ENCODE results near the gene ARFGEF3.
"Not testable (repeated sequence)": the region's sequence is repeated elsewhere in the genome, so short reads cannot be mapped to it uniquely, and the experiment has no call there.

Gene ARFGEF3

GRCh38 chr6:138211601-138212000 is 49.9 kb downstream of the ARFGEF3 start:
- H3K4me3 ChIP-seq (ENCODE audit: low read depth, low read length): no peak overlapping the region
- no peaks in the 10 kb centered on the region for H3K36me3 ChIP-seq (ENCODE audit: insufficient read depth, low read length)
- no peak overlapping the region for H3K27ac ChIP-seq (ENCODE audit: low read depth, low read length)
- H2AFZ ChIP-seq (ENCODE audit: low read length, unreplicated experiment): no peak overlapping the region
- H3K27me3 ChIP-seq (ENCODE audit: insufficient read depth, low read length): peaks cover 58% of the 10 kb centered on the region
- no peaks in the 10 kb centered on the region for H3K79me2 ChIP-seq (ENCODE audit: control insufficient read depth, insufficient read depth, low read length, unreplicated experiment)
- H3K4me1 ChIP-seq (ENCODE audit: control insufficient read depth, insufficient read depth, low read length, unreplicated experiment): no peaks in the 10 kb centered on the region

- not testable (repeated sequence) for H3K36me3 ChIP-seq (ENCODE audit: insufficient read depth, low read length); H3K4me1 ChIP-seq (ENCODE audit: control insufficient read depth, insufficient read depth, low read length, unreplicated experiment); H3K27ac ChIP-seq (ENCODE audit: low read depth, low read length); H3K79me2 ChIP-seq (ENCODE audit: control insufficient read depth, insufficient read depth, low read length, unreplicated experiment); H2AFZ ChIP-seq (ENCODE audit: low read length, unreplicated experiment); H3K4me3 ChIP-seq (ENCODE audit: low read depth, low read length)
- peaks cover 56% of the 10 kb centered on the region for H3K27me3 ChIP-seq (ENCODE audit: insufficient read depth, low read length)
Measured at GRCh38 chr6:138212530-138212929, 50.8 kb downstream of the ARFGEF3 start.

DNA sequence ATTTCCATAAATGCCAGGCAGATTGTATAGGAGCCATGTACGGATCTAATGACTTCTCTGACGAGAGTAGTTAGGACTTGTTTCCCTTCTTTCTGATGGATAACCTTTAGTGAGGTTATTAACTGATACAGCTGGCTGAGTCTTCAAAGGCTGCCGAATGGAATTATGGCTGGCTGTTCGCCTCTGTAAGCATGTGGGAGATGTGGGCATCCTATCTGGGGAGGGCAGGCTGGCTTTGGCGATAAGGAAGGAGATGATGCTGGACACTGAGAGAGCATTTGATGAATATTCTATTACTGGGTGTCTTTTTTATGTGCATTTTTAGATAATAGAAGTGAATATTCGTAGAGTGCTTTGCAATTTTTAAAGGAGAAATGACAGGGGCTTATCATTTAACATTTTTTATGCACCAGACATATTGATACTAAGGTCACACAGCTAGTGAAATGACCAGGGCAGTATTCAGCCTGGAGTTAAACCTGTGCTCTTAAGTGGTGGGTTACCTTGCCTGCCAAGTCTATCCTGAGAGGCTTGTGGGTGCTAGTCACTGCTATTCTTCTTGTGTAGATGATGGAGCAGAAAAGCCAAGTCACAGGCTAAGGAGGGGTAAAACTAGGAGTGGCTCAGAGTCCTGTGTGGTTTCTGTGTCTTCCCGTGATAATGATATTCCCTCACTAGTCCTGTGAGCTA is 53.5 kb downstream of the ARFGEF3 start:
- no peak overlapping the region for H3K4me3 ChIP-seq (ENCODE audit: low read depth, low read length)
- H3K4me1 ChIP-seq (ENCODE audit: control insufficient read depth, insufficient read depth, low read length, unreplicated experiment): no peaks in the 10 kb centered on the region
- H3K79me2 ChIP-seq (ENCODE audit: control insufficient read depth, insufficient read depth, low read length, unreplicated experiment): no peaks in the 10 kb centered on the region
- peaks cover 40% of the 10 kb centered on the region for H3K27me3 ChIP-seq (ENCODE audit: insufficient read depth, low read length)
- no peak overlapping the region for H2AFZ ChIP-seq (ENCODE audit: low read length, unreplicated experiment)
- H3K27ac ChIP-seq (ENCODE audit: low read depth, low read length): no peak overlapping the region
- no peaks in the 10 kb centered on the region for H3K36me3 ChIP-seq (ENCODE audit: insufficient read depth, low read length)

DNA sequence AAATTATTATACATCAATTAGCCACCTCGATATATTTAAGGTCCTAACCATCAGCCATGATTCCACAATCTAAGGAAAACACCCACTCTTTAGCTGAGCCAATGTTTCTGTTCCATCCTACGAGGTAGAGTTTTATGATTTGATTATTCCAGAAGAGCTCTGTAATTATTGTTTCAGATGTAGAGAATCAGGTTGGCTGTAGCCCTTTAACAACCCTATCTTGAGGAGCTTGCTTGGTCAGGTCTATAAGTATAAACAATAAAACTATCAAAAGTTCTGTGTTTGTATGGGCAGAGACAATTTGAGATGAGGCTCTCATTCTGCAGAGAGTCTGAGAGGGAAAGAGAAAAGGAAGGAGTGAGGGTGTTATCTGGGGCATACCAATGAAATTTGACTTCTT is 56.7 kb downstream of the ARFGEF3 start, which contains the start of gene PBOV1:
Gene PBOV1, minus strand, starts transcription at position 43 of the 400 bp plus-strand sequence. CDS start 96 bp downstream, outside the sequence.
- H3K79me2 ChIP-seq (ENCODE audit: control insufficient read depth, insufficient read depth, low read length, unreplicated experiment): no peaks in the 10 kb centered on the region
- peaks cover 39% of the 10 kb centered on the region for H3K27me3 ChIP-seq (ENCODE audit: insufficient read depth, low read length)
- H3K4me1 ChIP-seq (ENCODE audit: control insufficient read depth, insufficient read depth, low read length, unreplicated experiment): no peaks in the 10 kb centered on the region
- no peak within 1 kb of the TSS for H2AFZ ChIP-seq (ENCODE audit: low read length, unreplicated experiment)
- H3K27ac ChIP-seq (ENCODE audit: low read depth, low read length): no peak within 1 kb of the TSS
- no peaks in the 10 kb centered on the region for H3K36me3 ChIP-seq (ENCODE audit: insufficient read depth, low read length)
- H3K4me3 ChIP-seq (ENCODE audit: low read depth, low read length): no peak within 1 kb of the TSS

DNA sequence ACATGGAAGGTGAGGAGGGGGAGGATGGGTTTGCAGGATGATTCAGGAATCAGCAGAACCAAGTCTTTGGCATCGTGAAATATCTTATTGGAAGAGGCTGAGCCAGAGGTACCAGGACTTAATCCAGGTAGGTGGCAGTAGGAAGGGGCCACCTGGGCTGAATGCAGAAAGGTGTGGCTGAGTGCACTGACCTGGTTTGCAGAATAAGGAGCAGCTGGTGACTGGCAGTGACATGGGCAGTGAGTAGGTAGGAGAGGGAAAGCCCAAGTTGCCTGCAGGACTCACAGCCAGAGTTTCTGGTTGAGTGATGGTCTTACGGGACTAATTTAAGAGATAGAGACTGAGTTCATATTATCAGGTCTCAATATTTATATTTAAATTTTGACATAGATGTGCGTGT is 57.7 kb downstream of the ARFGEF3 start:
- H3K79me2 ChIP-seq (ENCODE audit: control insufficient read depth, insufficient read depth, low read length, unreplicated experiment): no peaks in the 10 kb centered on the region
- H3K4me3 ChIP-seq (ENCODE audit: low read depth, low read length): no peak overlapping the region
- H3K4me1 ChIP-seq (ENCODE audit: control insufficient read depth, insufficient read depth, low read length, unreplicated experiment): no peaks in the 10 kb centered on the region
- no peak overlapping the region for H3K27ac ChIP-seq (ENCODE audit: low read depth, low read length)
- H3K27me3 ChIP-seq (ENCODE audit: insufficient read depth, low read length): peaks cover 39% of the 10 kb centered on the region
- no peaks in the 10 kb centered on the region for H3K36me3 ChIP-seq (ENCODE audit: insufficient read depth, low read length)
- no peak overlapping the region for H2AFZ ChIP-seq (ENCODE audit: low read length, unreplicated experiment)

- no peaks in the 10 kb centered on the region for H3K4me1 ChIP-seq (ENCODE audit: control insufficient read depth, insufficient read depth, low read length, unreplicated experiment)
- no peak overlapping the region for H3K27ac ChIP-seq (ENCODE audit: low read depth, low read length)
- no peaks in the 10 kb centered on the region for H3K79me2 ChIP-seq (ENCODE audit: control insufficient read depth, insufficient read depth, low read length, unreplicated experiment)
- no peak overlapping the region for H3K4me3 ChIP-seq (ENCODE audit: low read depth, low read length)
- no peaks in the 10 kb centered on the region for H3K36me3 ChIP-seq (ENCODE audit: insufficient read depth, low read length)
- H3K27me3 ChIP-seq (ENCODE audit: insufficient read depth, low read length): peaks cover 35% of the 10 kb centered on the region
- H2AFZ ChIP-seq (ENCODE audit: low read length, unreplicated experiment): no peak overlapping the region
Measured at GRCh38 chr6:138219901-138220300, 58.2 kb downstream of the ARFGEF3 start.

- peaks cover 23% of the 10 kb centered on the region; the same call in 1 of the 2 replicates for H3K27me3 ChIP-seq (ENCODE audit: insufficient read depth, low read length)
- no peak overlapping the region for H3K27ac ChIP-seq (ENCODE audit: low read depth, low read length)
- no peaks in the 10 kb centered on the region for H3K36me3 ChIP-seq (ENCODE audit: insufficient read depth, low read length)
- no peak overlapping the region for H2AFZ ChIP-seq (ENCODE audit: low read length, unreplicated experiment)
- no peak overlapping the region for H3K4me3 ChIP-seq (ENCODE audit: low read depth, low read length)
- H3K79me2 ChIP-seq (ENCODE audit: control insufficient read depth, insufficient read depth, low read length, unreplicated experiment): no peaks in the 10 kb centered on the region
- no peaks in the 10 kb centered on the region for H3K4me1 ChIP-seq (ENCODE audit: control insufficient read depth, insufficient read depth, low read length, unreplicated experiment)
Measured at GRCh38 chr6:138222901-138223546, 61.3 kb downstream of the ARFGEF3 start.

GRCh38 chr6:138225953-138226352 is 64.2 kb downstream of the ARFGEF3 start:
- no peaks in the 10 kb centered on the region for H3K79me2 ChIP-seq (ENCODE audit: control insufficient read depth, insufficient read depth, low read length, unreplicated experiment)
- H3K27me3 ChIP-seq (ENCODE audit: insufficient read depth, low read length): peaks cover 16% of the 10 kb centered on the region; the same call in 1 of the 2 replicates
- no peak overlapping the region for H2AFZ ChIP-seq (ENCODE audit: low read length, unreplicated experiment)
- no peaks in the 10 kb centered on the region for H3K36me3 ChIP-seq (ENCODE audit: insufficient read depth, low read length)
- no peak overlapping the region for H3K4me3 ChIP-seq (ENCODE audit: low read depth, low read length)
- H3K4me1 ChIP-seq (ENCODE audit: control insufficient read depth, insufficient read depth, low read length, unreplicated experiment): no peaks in the 10 kb centered on the region
- H3K27ac ChIP-seq (ENCODE audit: low read depth, low read length): no peak overlapping the region

GRCh38 chr6:138226700-138227315 is 65.1 kb downstream of the ARFGEF3 start:
- Histone ChIP-seq H3K4me1 (ENCODE audit: control insufficient read depth, insufficient read depth, low read length, unreplicated experiment) (peaks cover 4% of the 10 kb centered on the region), H3K27me3 (ENCODE audit: insufficient read depth, low read length) (peaks cover 17% of the 10 kb centered on the region; the same call in 1 of the 2 replicates), H3K79me2 (ENCODE audit: control insufficient read depth, insufficient read depth, low read length, unreplicated experiment) (no peaks in the 10 kb centered on the region), H2AFZ (ENCODE audit: low read length, unreplicated experiment) (no peak overlapping the region), H3K4me3 (ENCODE audit: low read depth, low read length) (no peak overlapping the region), H3K27ac (ENCODE audit: low read depth, low read length) (no peak overlapping the region), H3K36me3 (ENCODE audit: insufficient read depth, low read length) (no peaks in the 10 kb centered on the region)

- Histone ChIP-seq H2AFZ (ENCODE audit: low read length, unreplicated experiment) (no peak overlapping the region), H3K4me1 (ENCODE audit: control insufficient read depth, insufficient read depth, low read length, unreplicated experiment) (peaks cover 4% of the 10 kb centered on the region), H3K4me3 (ENCODE audit: low read depth, low read length) (no peak overlapping the region), H3K27ac (ENCODE audit: low read depth, low read length) (no peak overlapping the region), H3K27me3 (ENCODE audit: insufficient read depth, low read length) (peaks cover 17% of the 10 kb centered on the region; the same call in 1 of the 2 replicates), H3K79me2 (ENCODE audit: control insufficient read depth, insufficient read depth, low read length, unreplicated experiment) (no peaks in the 10 kb centered on the region), H3K36me3 (ENCODE audit: insufficient read depth, low read length) (no peaks in the 10 kb centered on the region)
Measured at GRCh38 chr6:138227316-138227781, 65.6 kb downstream of the ARFGEF3 start.
